ENCODE results near the gene POLR1D.

Gene POLR1D

DNA sequence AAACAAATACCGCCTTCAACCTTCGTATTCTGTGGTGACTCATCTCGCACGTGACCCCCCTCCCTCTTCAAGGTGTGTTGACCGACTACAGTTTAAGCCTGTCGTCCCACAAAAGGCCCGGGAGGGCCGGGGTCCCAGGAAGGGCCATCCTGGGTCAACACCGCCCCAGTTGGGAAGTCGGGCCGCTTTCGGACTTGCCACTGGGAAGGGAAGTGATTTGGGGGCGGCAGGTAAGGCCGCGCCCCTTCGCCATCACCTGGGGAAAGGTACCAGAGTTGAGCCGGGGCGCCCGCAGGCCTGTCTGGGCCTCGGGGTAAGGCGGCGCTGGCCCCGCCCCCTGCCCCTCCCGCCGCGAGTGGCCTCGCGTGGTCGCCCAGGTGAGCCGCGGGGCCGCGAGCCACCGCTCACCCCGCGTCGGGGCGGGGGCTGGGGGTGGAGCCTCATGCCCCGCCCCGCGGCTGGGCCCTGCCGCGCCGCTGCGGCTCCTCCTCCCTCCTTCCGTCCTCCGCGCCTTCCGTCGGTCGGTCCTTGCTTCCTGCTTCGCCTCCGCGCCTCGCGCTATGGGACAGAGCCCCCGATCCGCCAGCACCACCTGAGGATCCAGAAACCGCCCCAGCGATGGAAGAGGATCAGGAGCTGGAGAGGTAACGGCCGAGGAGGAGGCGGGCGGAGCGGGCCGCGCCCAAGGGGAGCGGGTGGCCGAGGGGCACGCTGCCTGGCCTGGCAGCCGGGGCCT, at the start of gene POLR1D:
Gene POLR1D (plus strand): TSS at position 527 of the 736 bp plus-strand sequence. CDS start 92 bp downstream, at position 619.
- peak; percentile 78 for DNase-seq (ENCODE audit: low read depth)

GRCh38 chr13:27572234-27572901, 49.3 kb upstream of the POLR1D start:
- no peak for DNase-seq (ENCODE audit: low read depth)

GRCh38 chr13:27573265-27573664, 48.4 kb upstream of the POLR1D start:
- DNase-seq (ENCODE audit: low read depth): no peak

- DNase-seq (ENCODE audit: low read depth): no peak
These were observed 47.0 kb upstream of the POLR1D start for GRCh38 chr13:27574661-27575060.

DNA sequence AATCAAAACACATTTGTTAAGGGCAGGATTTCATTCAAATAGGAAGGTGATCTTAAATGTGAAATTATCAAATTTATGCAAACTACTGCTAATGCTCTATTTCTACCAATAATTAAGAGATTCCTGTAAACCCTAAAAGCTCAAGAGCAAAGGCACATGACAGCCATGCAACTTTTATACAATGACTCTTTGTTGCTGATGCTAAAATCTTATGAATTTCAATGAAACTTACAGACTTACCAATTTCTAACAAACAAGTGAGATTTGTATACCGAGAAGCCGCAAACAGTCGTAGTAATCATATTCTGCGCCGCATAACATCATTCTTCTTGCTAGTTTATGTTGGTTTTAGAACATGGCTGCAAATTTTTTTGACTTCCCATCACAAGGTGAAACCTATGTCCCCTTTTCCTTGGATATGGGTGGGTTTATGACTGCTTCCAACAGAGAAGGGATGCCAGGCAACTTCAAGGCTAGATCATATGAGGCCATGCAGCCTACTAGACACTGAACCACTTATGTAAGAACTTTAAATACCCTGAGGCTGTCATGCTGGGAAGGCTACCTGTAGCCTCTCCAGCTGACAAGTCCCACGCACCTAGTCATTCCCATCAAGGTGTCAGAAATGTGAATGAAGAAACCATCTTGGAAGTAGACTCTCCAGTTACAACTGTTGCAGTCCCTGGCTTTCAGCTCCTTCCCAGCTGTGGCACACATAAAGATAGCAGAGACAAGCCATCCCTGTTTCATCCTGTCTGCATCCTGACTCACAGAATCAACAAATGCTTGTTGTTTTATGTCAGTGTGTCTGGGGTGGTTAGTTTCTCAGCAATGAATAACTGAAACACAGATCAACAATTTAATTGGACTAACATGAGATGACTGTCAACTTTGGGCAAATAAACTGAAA, 43.3 kb upstream of the POLR1D start:
- no peak for DNase-seq (ENCODE audit: low read depth)

DNA sequence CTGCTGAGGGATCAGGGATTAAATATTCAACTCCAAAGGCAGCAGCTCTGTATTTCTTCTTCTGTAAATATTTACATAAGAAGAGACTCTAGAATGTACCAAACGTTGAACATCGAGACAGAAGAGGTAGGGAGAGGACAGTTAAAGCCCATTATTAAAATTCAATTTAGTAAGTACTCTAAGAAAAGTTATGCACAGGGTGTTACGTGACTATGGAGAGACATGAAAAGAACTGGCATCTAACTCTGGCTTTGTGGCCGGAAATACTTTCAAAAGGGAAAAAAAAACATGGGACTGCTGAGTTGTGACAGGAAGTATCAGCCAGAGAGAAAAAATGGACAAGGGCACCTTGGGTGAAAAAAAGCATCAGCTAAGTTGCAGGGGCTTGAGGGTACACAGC, 38.0 kb upstream of the POLR1D start:
- DNase-seq (ENCODE audit: low read depth): no peak

GRCh38 chr13:27587095-27587746, 34.5 kb upstream of the POLR1D start:
- DNase-seq (ENCODE audit: low read depth): no peak

- DNase-seq (ENCODE audit: low read depth): no peak
These were observed 33.3 kb upstream of the POLR1D start for GRCh38 chr13:27588405-27588804.

- DNase-seq (ENCODE audit: low read depth): no peak
These were observed 28.8 kb upstream of the POLR1D start for GRCh38 chr13:27592865-27593264.

DNA sequence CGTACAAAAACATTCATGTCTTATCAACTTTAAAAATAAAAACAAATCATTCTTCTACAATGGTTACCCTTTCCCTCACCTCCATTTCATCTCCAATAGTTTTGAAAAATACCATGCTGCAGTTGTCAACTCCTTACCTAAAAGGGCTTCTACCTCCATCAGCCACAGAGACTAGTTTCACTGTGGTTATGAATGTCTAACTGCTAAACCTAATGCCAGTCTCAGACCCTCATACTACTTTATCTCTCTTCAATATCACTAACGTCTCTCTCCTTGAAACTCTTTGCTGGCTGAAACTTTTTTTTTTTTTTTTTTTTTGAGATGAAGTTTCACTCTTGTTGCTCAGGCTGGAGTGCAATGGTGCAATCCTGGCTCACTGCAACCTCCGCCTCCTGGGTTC, 28.4 kb upstream of the POLR1D start:
- no peak for DNase-seq (ENCODE audit: low read depth)

GRCh38 chr13:27595055-27595811, 26.5 kb upstream of the POLR1D start:
- no peak for DNase-seq (ENCODE audit: low read depth)

- no peak for DNase-seq (ENCODE audit: low read depth)
These were observed 22.6 kb upstream of the POLR1D start for GRCh38 chr13:27599096-27599495.

- no peak for DNase-seq (ENCODE audit: low read depth)
These were observed 21.7 kb upstream of the POLR1D start for GRCh38 chr13:27599845-27600553.

GRCh38 chr13:27600711-27601110, 21.0 kb upstream of the POLR1D start:
- no peak for DNase-seq (ENCODE audit: low read depth)

DNA sequence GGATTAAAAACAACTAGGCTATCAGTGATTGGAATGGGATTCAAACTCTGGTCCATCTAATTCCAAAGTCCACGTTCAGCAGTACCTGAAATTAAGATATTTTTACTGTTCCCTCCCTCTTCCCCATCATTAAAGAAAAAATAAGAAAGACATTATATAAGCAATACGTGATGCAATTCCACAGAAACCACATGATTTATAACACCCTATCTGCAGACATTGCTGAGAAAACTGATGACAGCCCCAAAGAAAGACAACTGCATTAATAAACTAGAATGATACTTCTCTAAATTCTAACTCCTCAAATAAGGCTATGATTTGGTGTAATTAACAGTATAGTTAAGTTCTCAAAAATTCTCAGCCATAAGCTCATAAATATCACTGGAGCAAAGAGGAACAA, 20.5 kb upstream of the POLR1D start:
- no peak for DNase-seq (ENCODE audit: low read depth)

DNA sequence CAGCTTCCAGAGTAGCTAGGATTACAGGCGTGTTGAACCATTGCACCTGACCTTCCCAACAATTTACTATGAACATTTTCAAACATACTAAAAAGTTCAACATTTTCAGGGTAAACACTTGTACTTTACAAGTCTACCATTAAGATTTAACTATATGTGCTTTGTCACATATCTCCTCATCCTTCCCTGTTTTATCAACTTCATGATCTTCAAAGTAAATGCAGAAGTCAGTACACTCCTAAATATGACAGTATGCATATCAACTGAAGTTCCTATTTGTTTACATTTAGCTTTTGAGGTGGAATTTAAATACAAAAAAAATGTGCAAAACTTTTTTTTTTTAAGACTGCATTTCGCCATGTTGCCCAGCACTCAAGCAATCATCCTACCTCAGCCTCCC, 19.9 kb upstream of the POLR1D start:
- DNase-seq (ENCODE audit: low read depth): no peak

- DNase-seq (ENCODE audit: low read depth): no peak
These were observed 16.6 kb upstream of the POLR1D start for GRCh38 chr13:27605099-27605498.

- no peak for DNase-seq (ENCODE audit: low read depth)
These were observed 16.0 kb upstream of the POLR1D start for GRCh38 chr13:27605610-27606200.

DNA sequence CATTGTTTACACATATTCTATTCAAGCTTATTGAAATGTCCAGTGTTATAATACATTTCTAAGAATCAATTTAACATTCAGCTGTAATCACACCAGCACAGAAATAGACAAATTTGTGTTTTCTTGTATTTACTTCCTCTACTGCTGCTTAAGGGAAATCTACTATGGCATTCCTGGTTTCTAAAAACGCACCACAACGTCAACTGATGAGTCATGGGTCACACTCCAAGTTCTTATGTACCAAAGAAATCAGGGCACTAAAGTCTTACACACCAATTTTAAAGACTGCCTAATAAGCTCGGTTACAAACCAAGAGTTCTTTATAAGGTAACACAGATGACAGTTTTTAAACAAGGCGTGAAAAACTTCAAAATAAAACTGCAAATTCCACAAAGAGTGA, 14.6 kb upstream of the POLR1D start:
- no peak for DNase-seq (ENCODE audit: low read depth)

DNA sequence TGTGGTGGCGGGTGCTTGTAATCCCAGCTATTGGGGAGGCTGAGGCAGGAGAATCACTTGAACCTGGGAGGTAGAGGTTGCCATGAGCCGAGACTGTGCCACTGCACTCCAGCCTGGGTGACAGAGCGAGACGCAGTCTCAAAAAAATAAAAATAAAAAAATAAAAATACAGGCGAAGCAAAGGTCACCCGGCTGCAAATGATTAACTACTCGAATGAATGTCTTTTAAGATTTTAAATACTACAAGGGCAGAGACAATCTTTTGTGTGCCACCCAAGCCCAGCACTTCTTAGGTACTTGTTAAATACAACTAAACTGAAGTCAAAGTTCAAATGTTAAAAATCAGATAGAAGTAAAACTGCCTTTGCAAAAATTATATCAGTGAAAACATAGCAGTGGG, 8.1 kb upstream of the POLR1D start:
- DNase-seq (ENCODE audit: low read depth): no peak

Measured in stimulated activated CD8-positive, alpha-beta memory T cell treated with anti-CD3 and anti-CD28 coated beads, Interleukin-12 subunit alpha, Interleukin-12 subunit beta, amount 100 ng/mL, for 4 hours (primary cell).